GM12873 (cell line): Measurements from ENCODE around the gene PRR4.

Experiments used
- TF ChIP-seq, protein P1 (sequence below): IDR thresholded peaks from 2 replicates; pipeline ENCODE4 v1.5.1; 2012; ENCODE audit warnings: low read depth, mild to moderate bottlenecking, moderate library complexity, low read length, control low read depth; ENCODE audit not compliant: insufficient read depth; ENCODE audit errors: missing control alignments

PRR4 gene

DNA sequence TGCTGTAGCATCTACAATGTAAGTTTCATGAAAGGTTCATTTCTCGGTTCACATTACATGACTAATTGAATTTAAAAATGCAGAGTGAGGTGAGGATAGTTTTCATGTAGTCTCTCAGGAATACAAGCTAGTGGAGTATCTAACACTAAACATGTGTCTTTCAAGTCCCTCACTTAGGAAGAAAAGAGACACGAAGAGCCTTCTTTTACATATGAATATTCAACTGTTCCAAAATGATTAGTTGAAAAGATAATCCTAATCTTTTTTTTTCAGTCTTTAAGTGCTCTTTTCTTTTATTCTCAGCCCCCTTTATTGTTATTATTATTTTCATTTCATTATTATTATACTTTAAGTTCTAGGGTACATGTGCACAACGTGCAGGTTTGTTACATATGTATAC is 10.8 kb downstream of the PRR4 start:
- TF ChIP-seq, protein P1, sequence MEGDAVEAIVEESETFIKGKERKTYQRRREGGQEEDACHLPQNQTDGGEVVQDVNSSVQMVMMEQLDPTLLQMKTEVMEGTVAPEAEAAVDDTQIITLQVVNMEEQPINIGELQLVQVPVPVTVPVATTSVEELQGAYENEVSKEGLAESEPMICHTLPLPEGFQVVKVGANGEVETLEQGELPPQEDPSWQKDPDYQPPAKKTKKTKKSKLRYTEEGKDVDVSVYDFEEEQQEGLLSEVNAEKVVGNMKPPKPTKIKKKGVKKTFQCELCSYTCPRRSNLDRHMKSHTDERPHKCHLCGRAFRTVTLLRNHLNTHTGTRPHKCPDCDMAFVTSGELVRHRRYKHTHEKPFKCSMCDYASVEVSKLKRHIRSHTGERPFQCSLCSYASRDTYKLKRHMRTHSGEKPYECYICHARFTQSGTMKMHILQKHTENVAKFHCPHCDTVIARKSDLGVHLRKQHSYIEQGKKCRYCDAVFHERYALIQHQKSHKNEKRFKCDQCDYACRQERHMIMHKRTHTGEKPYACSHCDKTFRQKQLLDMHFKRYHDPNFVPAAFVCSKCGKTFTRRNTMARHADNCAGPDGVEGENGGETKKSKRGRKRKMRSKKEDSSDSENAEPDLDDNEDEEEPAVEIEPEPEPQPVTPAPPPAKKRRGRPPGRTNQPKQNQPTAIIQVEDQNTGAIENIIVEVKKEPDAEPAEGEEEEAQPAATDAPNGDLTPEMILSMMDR = no peak

DNA sequence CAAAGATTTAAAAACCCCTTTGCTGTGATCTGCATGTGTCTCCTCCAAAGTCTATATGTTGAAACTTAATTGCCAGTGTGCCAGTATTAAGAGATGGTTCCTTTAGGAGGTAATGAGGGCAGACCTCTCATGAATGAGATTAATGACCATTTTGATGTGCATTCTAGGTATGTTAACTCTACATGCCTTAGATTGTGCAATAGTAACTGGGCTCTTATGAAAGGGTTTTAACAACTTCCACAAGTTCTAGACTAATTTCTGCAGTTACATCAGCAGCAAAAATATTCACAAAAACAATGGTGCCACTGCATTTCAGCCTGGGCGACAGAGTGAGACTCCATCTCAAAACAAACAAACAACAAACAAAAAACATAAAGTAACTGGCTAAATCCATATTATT is 19.3 kb downstream of the PRR4 start:
- TF ChIP-seq, protein P1 = no peak

DNA sequence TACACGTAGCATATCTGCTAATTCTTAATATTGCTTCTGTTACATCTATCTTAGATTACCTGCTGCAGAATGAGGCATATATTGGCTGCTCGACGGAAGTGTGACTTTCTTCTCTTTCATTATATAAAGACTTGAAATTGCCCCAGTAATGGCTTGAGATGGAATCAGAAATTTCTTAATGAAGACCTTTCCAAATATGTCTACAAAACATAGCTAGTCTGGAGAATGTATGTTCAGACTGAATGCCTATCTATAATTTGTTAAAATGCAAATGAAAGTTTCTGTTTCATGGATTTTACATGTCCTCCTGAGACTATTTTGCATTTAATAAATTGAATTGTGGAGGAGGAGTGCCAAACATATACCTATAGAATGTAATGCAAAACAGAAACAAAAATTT is 23.0 kb downstream of the PRR4 start, which contains the start of gene TAS2R10:
TSS of gene TAS2R10 (minus strand) at position 101 of the 400 bp plus-strand sequence. CDS start at position 12, 89 bp downstream.
- TF ChIP-seq, protein P1 = no peak

DNA sequence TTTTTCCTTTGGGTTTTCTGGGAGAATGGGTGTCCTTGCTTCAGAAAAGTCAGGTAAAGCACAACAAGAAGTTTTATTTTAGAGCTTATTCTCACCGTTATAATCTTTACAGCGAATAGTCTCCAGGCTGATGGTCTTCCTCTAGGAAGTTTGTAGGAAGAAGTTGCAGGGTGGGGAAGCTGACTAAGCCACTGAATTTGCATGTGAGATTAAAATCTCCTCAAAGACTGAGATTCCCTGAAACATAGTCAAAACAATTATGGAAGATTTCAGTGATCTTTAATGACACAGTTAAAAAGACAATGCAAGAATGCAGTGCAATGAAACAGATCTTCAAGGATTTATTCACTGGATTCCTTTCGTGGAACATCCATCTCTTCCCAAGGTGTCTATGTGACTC is 24.3 kb downstream of the PRR4 start:
- TF ChIP-seq, protein P1 = no peak

DNA sequence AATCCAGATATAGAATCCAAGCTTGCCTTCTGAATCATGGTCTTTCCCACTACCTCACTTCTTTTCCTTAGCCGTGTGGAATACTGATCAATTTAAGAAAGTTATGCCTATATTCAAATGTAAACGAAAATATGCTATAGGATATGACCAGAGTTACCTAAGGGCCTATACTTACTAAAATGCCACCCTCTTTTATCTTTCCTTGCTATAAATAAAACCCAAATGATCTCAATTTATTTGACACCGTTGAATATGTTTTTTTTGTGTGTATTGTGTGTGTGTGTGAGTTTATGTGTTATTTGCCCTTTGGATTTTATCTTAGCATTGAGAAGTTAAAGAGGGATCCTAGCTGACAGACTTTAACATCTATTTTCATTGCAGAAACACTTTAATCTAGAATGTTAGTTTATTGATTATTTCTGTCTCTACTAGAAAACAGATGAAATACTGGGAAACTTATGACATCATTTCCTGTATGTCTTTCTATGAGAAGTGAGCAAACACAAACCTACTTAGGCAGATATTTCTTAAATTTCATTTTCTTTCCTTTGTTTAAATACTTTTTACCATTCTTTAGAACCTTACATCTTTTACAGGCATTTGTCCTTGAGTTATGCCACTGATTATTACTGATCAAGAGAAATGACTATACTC is 37.3 kb downstream of the PRR4 start:
- TF ChIP-seq, protein P1 = no peak

DNA sequence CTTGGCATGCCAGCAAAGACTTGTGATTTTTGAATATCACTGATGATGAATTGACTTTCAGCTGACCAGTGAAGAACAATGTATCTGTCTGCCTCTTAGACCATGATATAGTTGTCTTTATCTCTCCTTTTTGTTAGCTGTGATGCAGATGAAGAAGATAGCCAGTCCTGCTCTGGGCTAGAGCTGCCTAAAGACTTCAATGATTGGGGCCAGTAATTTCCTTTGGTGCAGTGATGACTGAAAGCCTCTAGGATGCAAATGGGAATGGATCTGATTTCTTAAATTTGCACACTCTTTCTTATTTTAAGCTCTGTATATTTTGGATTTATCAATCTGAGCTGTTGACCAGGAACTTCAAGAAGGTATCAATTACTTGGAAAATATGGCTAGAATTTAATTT is 39.2 kb downstream of the PRR4 start, which contains the start of gene TAS2R9:
TSS of gene TAS2R9 (minus strand) at position 101 of the 400 bp plus-strand sequence. CDS start at position 8, 93 bp downstream.
- TF ChIP-seq, protein P1 = no peak

DNA sequence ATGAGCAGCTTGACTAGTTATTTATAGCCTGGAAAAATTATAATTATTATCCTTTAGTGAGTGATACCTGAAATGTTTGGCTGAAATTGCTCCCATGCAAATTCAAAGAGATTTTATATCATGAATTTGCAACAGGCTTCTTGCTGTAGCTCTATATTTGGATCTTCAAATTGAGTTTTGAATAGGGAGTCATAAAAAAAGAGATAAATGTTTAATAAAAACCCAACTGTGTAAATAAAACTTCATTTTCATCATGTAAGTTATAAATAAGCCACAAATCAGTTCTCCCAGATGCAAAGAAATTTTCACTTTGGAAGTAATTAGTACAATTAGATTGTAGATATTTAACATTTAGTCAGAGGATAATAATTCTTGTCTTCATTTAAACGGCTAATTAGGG is 42.1 kb downstream of the PRR4 start, which contains the start of gene TAS2R8:
TSS of gene TAS2R8 (minus strand) at position 101 of the 400 bp plus-strand sequence. CDS start 306 bp downstream, outside the sequence.
- TF ChIP-seq, protein P1 = no peak
